ENCODE measurements around the gene LEPROT. TPM values are rescaled to one million over a fixed set of nuclear protein-coding genes. Genes with fewer than 3 reads are reported as not detected.
"Not testable (repeated sequence)": the region's sequence is repeated elsewhere in the genome, so short reads cannot be mapped to it uniquely, and the experiment has no call there.

Gene LEPROT
- total and polyA plus RNA-seq, 5 donors, result 33.0 to 59.1 (median 55.0) TPM

GRCh38 chr1:65437616-65438015 is 17.1 kb downstream of the LEPROT start:
- Histone ChIP-seq H3K9me3 (ENCODE audit: control insufficient read depth, low read length) (no peaks in the 10 kb centered on the region), H3K4me1 (ENCODE audit: control insufficient read depth, insufficient read depth, low read length) (peaks cover 2% of the 10 kb centered on the region), H3K4me3 (ENCODE audit: low read length) (no peak overlapping the region), H3K27ac (ENCODE audit: low read length) (no peak overlapping the region), H3K27me3 (ENCODE audit: control insufficient read depth, insufficient read depth) (no peaks in the 10 kb centered on the region)
- ATAC-seq (no peak), DNase-seq (no peak)
- intact Hi-C loops (cut with DNase I), result loop anchor here in 1 of 4 donors (10.0 kb wide), 1 partner anchor 247 kb away; no protein-coding TSS in a partner anchor
- WGBS, result 97% methylated on average over 7 of the region's 7 CpGs

GRCh38 chr1:65440322-65440900 is 19.9 kb downstream of the LEPROT start:
- intact Hi-C loops (cut with DNase I), result no loop called here
- no peak overlapping the region for H3K27ac ChIP-seq (ENCODE audit: low read length)
- ATAC-seq (no peak), DNase-seq (no peak)
- no peaks in the 10 kb centered on the region for H3K27me3 ChIP-seq (ENCODE audit: control insufficient read depth, insufficient read depth)
- no peaks in the 10 kb centered on the region for H3K9me3 ChIP-seq (ENCODE audit: control insufficient read depth, low read length)
- H3K4me1 ChIP-seq (ENCODE audit: control insufficient read depth, insufficient read depth, low read length), result peaks cover 2% of the 10 kb centered on the region
- 60% methylated on average over 12 of the region's 12 CpGs for WGBS
- H3K4me3 ChIP-seq (ENCODE audit: low read length), result no peak overlapping the region

GRCh38 chr1:65440915-65441314 is 20.4 kb downstream of the LEPROT start:
- peak in 1 of 2 donors; percentile 47 for ATAC-seq
- WGBS, result 56% methylated on average over 1 of the region's 1 CpG
- no peak for DNase-seq
- Histone ChIP-seq H3K4me1 (ENCODE audit: control insufficient read depth, insufficient read depth, low read length) (peaks cover 2% of the 10 kb centered on the region), H3K4me3 (ENCODE audit: low read length) (no peak overlapping the region), H3K9me3 (ENCODE audit: control insufficient read depth, low read length) (no peaks in the 10 kb centered on the region), H3K27me3 (ENCODE audit: control insufficient read depth, insufficient read depth) (no peaks in the 10 kb centered on the region), H3K27ac (ENCODE audit: low read length) (no peak overlapping the region)
- intact Hi-C loops (cut with DNase I), result no loop called here

GRCh38 chr1:65441464-65441863 is 21.0 kb downstream of the LEPROT start:
- Histone ChIP-seq H3K4me3 (ENCODE audit: low read length) (no peak overlapping the region), H3K4me1 (ENCODE audit: control insufficient read depth, insufficient read depth, low read length) (peaks cover 2% of the 10 kb centered on the region), H3K9me3 (ENCODE audit: control insufficient read depth, low read length) (no peaks in the 10 kb centered on the region), H3K27ac (ENCODE audit: low read length) (no peak overlapping the region), H3K27me3 (ENCODE audit: control insufficient read depth, insufficient read depth) (no peaks in the 10 kb centered on the region)
- WGBS, result 42% methylated on average over 3 of the region's 3 CpGs
- peak; percentile 33 to 78 for ATAC-seq
- intact Hi-C loops (cut with DNase I), result no loop called here
- DNase-seq, result no peak

- no peak overlapping the region for H3K4me3 ChIP-seq (ENCODE audit: low read length)
- H3K27me3 ChIP-seq (ENCODE audit: control insufficient read depth, insufficient read depth), result no peaks in the 10 kb centered on the region
- peaks cover 2% of the 10 kb centered on the region for H3K4me1 ChIP-seq (ENCODE audit: control insufficient read depth, insufficient read depth, low read length)
- no peak overlapping the region for H3K27ac ChIP-seq (ENCODE audit: low read length)
- ATAC-seq (no peak), DNase-seq (no peak)
- WGBS, result 96% methylated on average over 1 of the region's 1 CpG
- intact Hi-C loops (cut with DNase I), result no loop called here
- no peaks in the 10 kb centered on the region for H3K9me3 ChIP-seq (ENCODE audit: control insufficient read depth, low read length)
Measured at GRCh38 chr1:65442442-65442841, 22.0 kb downstream of the LEPROT start.

- DNase-seq (no peak), ATAC-seq (no peak)
- Histone ChIP-seq H3K4me1 (ENCODE audit: control insufficient read depth, insufficient read depth, low read length) (peaks cover 2% of the 10 kb centered on the region), H3K4me3 (ENCODE audit: low read length) (no peak overlapping the region), H3K9me3 (ENCODE audit: control insufficient read depth, low read length) (no peaks in the 10 kb centered on the region), H3K27me3 (ENCODE audit: control insufficient read depth, insufficient read depth) (no peaks in the 10 kb centered on the region), H3K27ac (ENCODE audit: low read length) (no peak overlapping the region)
- 90% methylated on average over 2 of the region's 2 CpGs for WGBS
- intact Hi-C loops (cut with DNase I), result no loop called here
Measured at GRCh38 chr1:65443647-65444046, 23.2 kb downstream of the LEPROT start.

GRCh38 chr1:65444128-65444640 is 23.7 kb downstream of the LEPROT start:
- ATAC-seq, result no peak
- intact Hi-C loops (cut with DNase I), result no loop called here
- Histone ChIP-seq H3K27ac (ENCODE audit: low read length) (no peak overlapping the region), H3K9me3 (ENCODE audit: control insufficient read depth, low read length) (no peaks in the 10 kb centered on the region), H3K4me3 (ENCODE audit: low read length) (no peak overlapping the region), H3K4me1 (ENCODE audit: control insufficient read depth, insufficient read depth, low read length) (peaks cover 2% of the 10 kb centered on the region), H3K27me3 (ENCODE audit: control insufficient read depth, insufficient read depth) (no peaks in the 10 kb centered on the region)
- no peak for DNase-seq
- 94% methylated on average over 4 of the region's 5 CpGs for WGBS

GRCh38 chr1:65445837-65446236 is 25.4 kb downstream of the LEPROT start:
- H3K27me3 ChIP-seq (ENCODE audit: control insufficient read depth, insufficient read depth), result no peaks in the 10 kb centered on the region
- H3K4me3 ChIP-seq (ENCODE audit: low read length), result no peak overlapping the region
- H3K4me1 ChIP-seq (ENCODE audit: control insufficient read depth, insufficient read depth, low read length), result no peaks in the 10 kb centered on the region
- no peaks in the 10 kb centered on the region for H3K9me3 ChIP-seq (ENCODE audit: control insufficient read depth, low read length)
- 96% methylated on average over 1 of the region's 1 CpG for WGBS
- intact Hi-C loops (cut with DNase I), result no loop called here
- no peak for DNase-seq
- H3K27ac ChIP-seq (ENCODE audit: low read length), result no peak overlapping the region
- ATAC-seq, result no peak

- Histone ChIP-seq H3K4me1 (ENCODE audit: control insufficient read depth, insufficient read depth, low read length) (no peaks in the 10 kb centered on the region), H3K4me3 (ENCODE audit: low read length) (no peak overlapping the region), H3K27me3 (ENCODE audit: control insufficient read depth, insufficient read depth) (no peaks in the 10 kb centered on the region), H3K27ac (ENCODE audit: low read length) (no peak overlapping the region), H3K9me3 (ENCODE audit: control insufficient read depth, low read length) (no peaks in the 10 kb centered on the region)
- ATAC-seq (no peak), DNase-seq (no peak)
- intact Hi-C loops (cut with DNase I), result no loop called here
- WGBS, result 90% methylated on average over 4 of the region's 4 CpGs
Measured at GRCh38 chr1:65449214-65449823, 28.9 kb downstream of the LEPROT start.

- WGBS, result 77% methylated on average over 9 of the region's 10 CpGs
Measured at GRCh38 chr1:65455678-65456077, 35.2 kb downstream of the LEPROT start.

GRCh38 chr1:65456481-65456880 is 36.0 kb downstream of the LEPROT start:
- Histone ChIP-seq H3K27me3 (ENCODE audit: control insufficient read depth, insufficient read depth) (no peaks in the 10 kb centered on the region), H3K4me3 (ENCODE audit: low read length) (no peak overlapping the region), H3K27ac (ENCODE audit: low read length) (no peak overlapping the region), H3K4me1 (ENCODE audit: control insufficient read depth, insufficient read depth, low read length) (no peaks in the 10 kb centered on the region), H3K9me3 (ENCODE audit: control insufficient read depth, low read length) (no peaks in the 10 kb centered on the region)
- intact Hi-C loops (cut with DNase I), result no loop called here
- ATAC-seq (no peak), DNase-seq (no peak)

More at GRCh38 chr1:65455678-65456077, 35.2 kb downstream of the LEPROT start:
- intact Hi-C loops (cut with DNase I); H3K27me3 ChIP-seq (ENCODE audit: control insufficient read depth, insufficient read depth); H3K4me3 ChIP-seq (ENCODE audit: low read length); H3K27ac ChIP-seq (ENCODE audit: low read length); H3K9me3 ChIP-seq (ENCODE audit: control insufficient read depth, low read length); ATAC-seq; H3K4me1 ChIP-seq (ENCODE audit: control insufficient read depth, insufficient read depth, low read length): not testable (repeated sequence)
- peak in 1 of 3 donors; percentile 15 for DNase-seq

Measured in right cardiac atrium (tissue), 5 donors.